GM19025 (cell line): Measurements from ENCODE around the gene PLEKHA7.
"Not testable (repeated sequence)": the region's sequence is repeated elsewhere in the genome, so short reads cannot be mapped to it uniquely, and the experiment has no call there.

Experiments
- ATAC-seq: cut with Tn5 transposase; IDR thresholded peaks from one replicate; pipeline ENCODE4 v1.9.1; 2021; ENCODE audit warnings: mild to moderate bottlenecking, low read depth, moderate library complexity; ENCODE audit not compliant: unreplicated experiment

The PLEKHA7 gene

GRCh38 chr11:17008099-17008498 is 6.1 kb downstream of the PLEKHA7 start:
- no peak for ATAC-seq

- ATAC-seq, result no peak
Measured at GRCh38 chr11:17005646-17006045, 8.6 kb downstream of the PLEKHA7 start.

GRCh38 chr11:17004486-17005148 is 9.6 kb downstream of the PLEKHA7 start:
- no peak for ATAC-seq

GRCh38 chr11:17003426-17003825 is 10.8 kb downstream of the PLEKHA7 start:
- ATAC-seq, result no peak

- no peak for ATAC-seq
Measured at GRCh38 chr11:17002543-17002942, 11.7 kb downstream of the PLEKHA7 start.

- ATAC-seq, result no peak
Measured at GRCh38 chr11:17001806-17002205, 12.4 kb downstream of the PLEKHA7 start.

- ATAC-seq, result no peak
Measured at GRCh38 chr11:17000987-17001386, 13.2 kb downstream of the PLEKHA7 start.

- ATAC-seq, result not testable (repeated sequence)
Measured at GRCh38 chr11:17000253-17000652, 14.0 kb downstream of the PLEKHA7 start.

GRCh38 chr11:16999116-16999515 is 15.1 kb downstream of the PLEKHA7 start:
- ATAC-seq, result no peak

GRCh38 chr11:16997624-16998023 is 16.6 kb downstream of the PLEKHA7 start:
- ATAC-seq, result no peak

- no peak for ATAC-seq
Measured at GRCh38 chr11:16993495-16993894, 20.7 kb downstream of the PLEKHA7 start.

GRCh38 chr11:16992846-16993245 is 21.4 kb downstream of the PLEKHA7 start:
- no peak for ATAC-seq

- no peak for ATAC-seq
Measured at GRCh38 chr11:16989554-16989953, 24.7 kb downstream of the PLEKHA7 start.

GRCh38 chr11:16987205-16987568 is 27.0 kb downstream of the PLEKHA7 start:
- ATAC-seq, result no peak

GRCh38 chr11:16986434-16987204 is 27.6 kb downstream of the PLEKHA7 start:
- peak; percentile 98 for ATAC-seq

- no peak for ATAC-seq
Measured at GRCh38 chr11:16985297-16985696, 28.9 kb downstream of the PLEKHA7 start.

GRCh38 chr11:16984229-16984628 is 30.0 kb downstream of the PLEKHA7 start:
- no peak for ATAC-seq

- no peak for ATAC-seq
Measured at GRCh38 chr11:16982809-16983208, 31.4 kb downstream of the PLEKHA7 start.

- no peak for ATAC-seq
Measured at GRCh38 chr11:16982256-16982671, 31.9 kb downstream of the PLEKHA7 start.

GRCh38 chr11:16981651-16982194 is 32.5 kb downstream of the PLEKHA7 start:
- no peak for ATAC-seq

GRCh38 chr11:16979703-16980622 is 34.3 kb downstream of the PLEKHA7 start:
- ATAC-seq, result no peak
